GM23248 (cell line): Measurements from ENCODE around the gene TSEN34. TPM values are rescaled to one million over a fixed set of nuclear protein-coding genes. Genes with fewer than 3 reads are reported as not detected.
"Not testable (repeated sequence)": the region's sequence is repeated elsewhere in the genome, so short reads cannot be mapped to it uniquely, and the experiment has no call there.

ENCODE experiments used
- DNase-seq: peaks from one replicate; pipeline ENCODE4 v3.0.0-alpha.2; 2015
- H2AFZ ChIP-seq: fragments of 200-600 bp; sonication (generic); 2 replicates; pipeline ENCODE4 v1.6.1; 2016; ENCODE audit warnings: antibody characterized with exemption
- H3F3A ChIP-seq: fragments of 200-600 bp; sonication (generic); 2 replicates; pipeline ENCODE4 v1.6.1; 2016; ENCODE audit warnings: mild to moderate bottlenecking, antibody characterized with exemption, mixed run types; ENCODE audit not compliant: insufficient read depth
- H3K27ac ChIP-seq: fragments of 200-600 bp; sonication (generic); 2 replicates; pipeline ENCODE4 v1.5.1; 2016; ENCODE audit warnings: mild to moderate bottlenecking
- H3K27me3 ChIP-seq: fragments of 200-600 bp; sonication (generic); replicated peaks from 2 replicates; pipeline ENCODE4 v1.6.1; 2016; ENCODE audit warnings: mild to moderate bottlenecking; ENCODE audit not compliant: insufficient read depth
- H3K36me3 ChIP-seq: fragments of 200-600 bp; sonication (generic); 2 replicates; pipeline ENCODE4 v1.6.1; 2016; ENCODE audit warnings: low read depth, mild to moderate bottlenecking
- H3K4me1 ChIP-seq: fragments of 200-600 bp; sonication (generic); 2 replicates; pipeline ENCODE4 v1.6.1; 2016; ENCODE audit warnings: mild to moderate bottlenecking; ENCODE audit not compliant: insufficient read depth
- H3K4me2 ChIP-seq: fragments of 200-600 bp; sonication (generic); one replicate; pipeline ENCODE4 v1.6.1; 2016; ENCODE audit warnings: mild to moderate bottlenecking; ENCODE audit not compliant: unreplicated experiment
- H3K4me3 ChIP-seq: fragments of 200-600 bp; sonication (generic); 2 replicates; pipeline ENCODE4 v1.5.1; 2016; ENCODE audit warnings: mild to moderate bottlenecking
- H3K79me2 ChIP-seq: fragments of 200-600 bp; sonication (generic); 2 replicates; pipeline ENCODE4 v1.6.1; 2016; ENCODE audit warnings: mild to moderate bottlenecking; ENCODE audit not compliant: insufficient read depth
- H3K9ac ChIP-seq: fragments of 200-600 bp; sonication (generic); 2 replicates; pipeline ENCODE4 v1.6.1; 2016; ENCODE audit warnings: mild to moderate bottlenecking
- H3K9me2 ChIP-seq: fragments of 200-600 bp; sonication (generic); 2 replicates; pipeline ENCODE4 v1.6.1; 2016; ENCODE audit warnings: mixed run types, mild to moderate bottlenecking, moderate library complexity; ENCODE audit not compliant: insufficient read depth
- H3K9me3 ChIP-seq: fragments of 200-600 bp; sonication (generic); one replicate; pipeline ENCODE4 v1.6.1; 2017; ENCODE audit warnings: low read depth
- H4K20me1 ChIP-seq: fragments of 200-600 bp; sonication (generic); 2 replicates; pipeline ENCODE4 v1.6.0; 2016; ENCODE audit not compliant: insufficient read depth
- EZH2 ChIP-seq: fragments of 200-600 bp; sonication (generic); IDR thresholded peaks from 2 replicates; pipeline ENCODE4 v1.6.1; 2018; ENCODE audit warnings: antibody characterized with exemption, mild to moderate bottlenecking; ENCODE audit not compliant: insufficient read depth, poor library complexity, severe bottlenecking
- EZH2phosphoT487 ChIP-seq: fragments of 200-600 bp; sonication (generic); IDR thresholded peaks from 2 replicates; pipeline ENCODE4 v1.6.1; 2018; ENCODE audit warnings: antibody characterized with exemption, moderate library complexity, mild to moderate bottlenecking, low read depth; ENCODE audit not compliant: insufficient read depth
- WGBS, 2 experiments: methylation state at CpG; one replicate each; pipeline ENCODE4 v1.1.6; 2015 to 2017; ENCODE audit warnings: low lambda C conversion rate in 2 of 2, low coverage in 1 of 2; ENCODE audit errors: missing lambda C conversion rate in 2 of 2; 5-methylcytosine and 5-hydroxymethylcytosine counted together
- in situ Hi-C: fragments of 300-500 bp; cut with MboI; formaldehyde crosslinking; loops from 2 replicates; pipeline ENCODE4 v1.15.0; 2020
- polyA plus RNA-seq: library from polyadenylated mRNA; unstranded; fragments of >200 nt; fragmentation: Nextera tagmentation; extraction: Ambion mirVana; gene quantifications from 2 replicates; pipeline ENCODE4 v1.2.1, GENCODE V29; 2016
- total RNA-seq: library from RNA; depleted of rRNA; stranded (reverse); fragments of >200 nt; shearing (Covaris generic); gene quantifications from 2 replicates; pipeline ENCODE4 v1.2.3, GENCODE V29; 2014

TSEN34 gene
- total and polyA plus RNA-seq, 2 experiments from 2014 or later: 90.0 to 105 TPM

DNA sequence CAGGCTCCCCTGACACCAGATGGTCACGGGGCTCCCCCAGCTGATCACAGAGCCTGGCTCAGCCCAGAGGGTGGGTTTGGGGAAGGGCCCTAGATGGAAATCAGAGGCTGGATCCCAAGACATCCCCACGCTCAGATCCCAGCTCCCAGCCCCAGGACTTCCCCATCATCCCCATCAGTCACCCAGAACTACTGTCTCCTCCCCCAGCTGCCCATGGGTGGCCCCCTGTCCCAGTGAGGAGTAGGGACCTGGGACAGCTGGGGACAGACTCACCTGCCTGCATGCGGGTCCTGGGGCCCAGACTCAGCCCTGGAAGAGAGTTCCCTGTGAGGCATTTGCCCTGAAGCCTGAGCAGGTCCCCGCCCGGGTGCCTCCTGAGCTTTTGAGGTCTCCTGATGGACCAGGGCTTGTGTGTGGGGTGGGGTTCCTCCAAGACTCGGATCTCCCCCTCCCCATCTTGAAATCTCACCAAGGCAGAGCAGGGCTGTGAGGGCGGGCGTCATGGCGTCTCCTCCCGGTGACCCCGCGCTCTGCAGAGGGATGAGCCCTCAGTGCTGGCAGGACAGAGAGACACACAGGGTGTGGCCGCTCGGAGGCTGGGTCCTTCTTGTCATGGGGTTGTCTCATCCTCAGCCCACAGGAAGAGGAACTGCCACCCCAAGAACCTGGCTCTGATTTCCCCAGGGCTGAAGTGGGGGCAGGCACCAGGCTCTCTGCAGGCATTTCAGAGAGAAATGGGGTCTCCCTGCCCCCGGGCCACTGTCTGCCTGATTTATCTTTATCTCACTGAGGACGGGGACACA lies 31.6 kb downstream of the TSEN34 start, which contains the start of gene LILRB3:
LILRB3 (minus strand) TSS at position 534 of the 803 bp plus-strand sequence; CDS start at position 503, 31 bp downstream.
- H3K27ac ChIP-seq, H3K36me3 ChIP-seq, in situ Hi-C loops, H4K20me1 ChIP-seq, DNase-seq, H3K27me3 ChIP-seq, H3K4me2 ChIP-seq, H3K9ac ChIP-seq, H3K4me3 ChIP-seq, H3K9me2 ChIP-seq, H2AFZ ChIP-seq, H3K79me2 ChIP-seq, H3K4me1 ChIP-seq, H3K9me3 ChIP-seq, H3F3A ChIP-seq: not testable (repeated sequence)
- WGBS, 2 experiments: 34 to 49% methylated on average over 14 to 15 of the region's 16 CpGs

DNA sequence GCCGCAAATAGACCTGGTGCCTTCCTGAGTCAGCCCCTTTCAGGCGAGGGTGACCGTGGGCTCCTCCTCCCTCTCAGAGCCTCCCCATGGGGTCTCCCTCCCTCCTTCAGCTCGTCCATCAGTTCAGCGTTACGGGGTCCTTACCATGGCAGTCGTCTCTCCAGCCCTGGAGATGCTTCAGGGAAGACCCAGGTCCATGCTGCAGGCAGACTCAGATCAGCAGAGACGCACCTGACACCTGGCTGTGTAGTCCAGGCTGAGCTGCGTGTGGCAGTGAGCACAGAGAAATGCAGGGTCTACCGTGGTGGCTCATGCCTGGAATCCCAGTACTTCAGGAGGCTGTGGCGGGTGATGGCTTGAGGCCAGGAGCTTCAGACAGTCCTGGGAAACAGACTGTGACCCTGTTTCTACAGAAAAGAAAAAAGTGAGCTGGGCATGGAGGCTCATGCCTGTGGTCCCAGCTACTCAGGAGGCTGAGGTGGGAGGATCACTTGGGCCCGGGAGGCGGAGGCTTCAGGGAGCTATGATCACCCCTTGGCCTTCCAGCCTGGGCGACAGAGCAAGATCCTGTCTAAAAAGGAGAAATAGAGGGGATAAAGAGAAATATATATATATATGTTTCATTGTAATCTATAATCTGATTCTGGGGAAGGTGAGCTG lies 32.3 kb downstream of the TSEN34 start:
- H3K9me2 ChIP-seq, H3K4me2 ChIP-seq, H2AFZ ChIP-seq, DNase-seq, H3K4me3 ChIP-seq, H3K4me1 ChIP-seq, H3K79me2 ChIP-seq, H4K20me1 ChIP-seq, H3K36me3 ChIP-seq, in situ Hi-C loops, H3F3A ChIP-seq, H3K9ac ChIP-seq, H3K27me3 ChIP-seq, H3K9me3 ChIP-seq, H3K27ac ChIP-seq: not testable (repeated sequence)
- WGBS, 2 experiments: 49 to 61% methylated on average over 14 of the region's 14 CpGs

DNA sequence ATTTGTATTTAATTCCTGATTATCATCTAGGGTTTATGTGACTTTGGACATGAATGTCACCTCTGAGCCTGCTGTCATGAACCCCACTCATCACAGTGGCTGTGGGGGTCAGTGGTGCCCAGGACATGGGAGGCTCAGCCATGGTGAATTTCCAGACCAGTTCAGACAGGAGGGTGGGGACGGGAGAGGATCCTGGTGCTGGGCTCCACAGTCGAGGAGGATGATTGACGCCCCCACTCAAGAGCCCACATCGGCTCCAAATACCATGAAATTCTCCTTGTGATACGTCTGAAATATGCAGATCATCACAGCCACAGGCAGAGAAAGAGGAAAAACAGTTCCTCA lies 32.8 kb downstream of the TSEN34 start:
- H3K79me2 ChIP-seq, H3K9me3 ChIP-seq, H2AFZ ChIP-seq, H3K9ac ChIP-seq, H3K9me2 ChIP-seq, H3F3A ChIP-seq, H3K27ac ChIP-seq, H3K4me2 ChIP-seq, H3K4me3 ChIP-seq, H3K36me3 ChIP-seq, H3K27me3 ChIP-seq, in situ Hi-C loops, H4K20me1 ChIP-seq, H3K4me1 ChIP-seq, DNase-seq: not testable (repeated sequence)
- WGBS, 2 experiments: 55 to 67% methylated on average over 5 of the region's 5 CpGs

GRCh38 chr19:54224619-54225018 lies 33.5 kb downstream of the TSEN34 start:
- H3K79me2 ChIP-seq, H3K4me3 ChIP-seq, H3K9me2 ChIP-seq, H3K4me1 ChIP-seq, H3K4me2 ChIP-seq, H3K36me3 ChIP-seq, H3K27me3 ChIP-seq, H4K20me1 ChIP-seq, H3F3A ChIP-seq, H2AFZ ChIP-seq, in situ Hi-C loops, DNase-seq, H3K9ac ChIP-seq, H3K9me3 ChIP-seq, H3K27ac ChIP-seq: not testable (repeated sequence)
- 81 to 82% methylated on average over 7 to 9 of the region's 10 CpGs for WGBS, 2 experiments

DNA sequence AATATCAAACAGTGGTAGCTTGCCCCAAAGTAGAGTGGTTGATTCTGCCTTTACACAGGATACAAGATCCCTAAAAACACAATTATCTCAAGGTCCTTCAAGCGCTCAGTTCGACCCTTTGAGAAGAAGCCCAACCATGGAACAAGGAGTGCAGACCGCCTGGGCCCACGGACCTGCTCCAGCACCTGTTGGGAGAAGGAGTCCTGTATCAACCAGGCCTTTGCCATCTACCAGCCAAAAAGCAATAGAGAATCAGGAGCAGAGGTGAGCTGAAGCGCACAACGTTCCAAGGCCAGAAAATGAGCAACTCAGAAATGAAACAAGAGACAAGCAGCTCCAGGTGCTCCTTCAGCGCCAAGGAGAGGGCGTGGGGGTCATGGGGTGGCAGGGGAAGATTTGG lies 38.0 kb downstream of the TSEN34 start:
- Histone ChIP-seq H3K9me3 (no peaks in the 10 kb centered on the region), H3K9ac (no peak overlapping the region), H3K36me3 (no peaks in the 10 kb centered on the region), H3K4me2 (no peak overlapping the region), H3K79me2 (no peaks in the 10 kb centered on the region), H3F3A (no peaks in the 10 kb centered on the region), H3K4me1 (no peaks in the 10 kb centered on the region), H3K4me3 (no peak overlapping the region), H3K9me2 (no peaks in the 10 kb centered on the region), H3K27ac (no peak overlapping the region), H4K20me1 (no peaks in the 10 kb centered on the region), H3K27me3 (peaks cover 5% of the 10 kb centered on the region; the same call in 1 of the 2 replicates), H2AFZ (no peak overlapping the region)
- TF ChIP-seq EZH2phosphoT487 (no peak), EZH2 (no peak)
- 55 to 61% methylated on average over 8 of the region's 8 CpGs for WGBS, 2 experiments
- DNase-seq: no peak
- in situ Hi-C loops: no loop called here
